Measurements from ENCODE around the gene UNC45B.
"Not testable (repeated sequence)": the region's sequence is repeated elsewhere in the genome, so short reads cannot be mapped to it uniquely, and the experiment has no call there.

DNA sequence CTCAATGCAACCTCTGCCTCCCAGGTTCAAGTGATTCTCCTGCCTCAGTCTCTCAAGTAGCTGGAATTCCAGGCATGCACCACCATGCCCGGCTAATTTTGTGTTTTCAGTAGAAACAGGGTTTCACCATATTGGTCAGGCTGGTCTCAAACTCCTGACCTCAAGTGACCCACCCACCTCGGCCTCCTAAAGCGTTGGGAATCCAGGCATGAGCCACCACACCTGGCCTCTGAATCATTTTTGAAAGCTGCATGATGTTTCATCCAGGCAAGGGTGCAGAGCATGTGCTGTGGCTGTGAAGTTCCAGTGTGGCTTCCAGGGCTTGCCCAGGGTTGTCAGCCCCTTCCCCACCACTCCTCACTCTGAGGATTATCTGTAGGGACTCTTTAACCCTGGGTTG is 24.7 kb downstream of the UNC45B start:
- TF ChIP-seq, protein P1, sequence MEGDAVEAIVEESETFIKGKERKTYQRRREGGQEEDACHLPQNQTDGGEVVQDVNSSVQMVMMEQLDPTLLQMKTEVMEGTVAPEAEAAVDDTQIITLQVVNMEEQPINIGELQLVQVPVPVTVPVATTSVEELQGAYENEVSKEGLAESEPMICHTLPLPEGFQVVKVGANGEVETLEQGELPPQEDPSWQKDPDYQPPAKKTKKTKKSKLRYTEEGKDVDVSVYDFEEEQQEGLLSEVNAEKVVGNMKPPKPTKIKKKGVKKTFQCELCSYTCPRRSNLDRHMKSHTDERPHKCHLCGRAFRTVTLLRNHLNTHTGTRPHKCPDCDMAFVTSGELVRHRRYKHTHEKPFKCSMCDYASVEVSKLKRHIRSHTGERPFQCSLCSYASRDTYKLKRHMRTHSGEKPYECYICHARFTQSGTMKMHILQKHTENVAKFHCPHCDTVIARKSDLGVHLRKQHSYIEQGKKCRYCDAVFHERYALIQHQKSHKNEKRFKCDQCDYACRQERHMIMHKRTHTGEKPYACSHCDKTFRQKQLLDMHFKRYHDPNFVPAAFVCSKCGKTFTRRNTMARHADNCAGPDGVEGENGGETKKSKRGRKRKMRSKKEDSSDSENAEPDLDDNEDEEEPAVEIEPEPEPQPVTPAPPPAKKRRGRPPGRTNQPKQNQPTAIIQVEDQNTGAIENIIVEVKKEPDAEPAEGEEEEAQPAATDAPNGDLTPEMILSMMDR (IDR thresholded peaks at IDR 0.05; ENCODE audit: low read depth, low read length): not testable (repeated sequence)
- TF ChIP-seq EZH2phosphoT487 (IDR thresholded peaks at IDR 0.05; ENCODE audit: low read depth): not testable (repeated sequence)
